Body of pancreas (tissue), 4 donors: ENCODE measurements around the gene GJD2.

ENCODE experiments used
- POLR2A ChIP-seq, 3 donors: fragments of 450-650 bp; IDR thresholded peaks; one replicate each; pipeline ENCODE4 v1.6.1; 2016; ENCODE audit warnings: antibody characterized with exemption in 3 of 3, mild to moderate bottlenecking in 2 of 3
- TF ChIP-seq, protein P1 (sequence below), 7 experiments: fragments of 450-650 bp in 4 of 7; fragments of 200-600 bp in 3 of 7; sonication (generic) in 3 of 7; IDR thresholded peaks; one replicate each; pipeline ENCODE4 v1.5.1; 2016 to 2019; ENCODE audit warnings: antibody characterized with exemption in 7 of 7

DNA sequence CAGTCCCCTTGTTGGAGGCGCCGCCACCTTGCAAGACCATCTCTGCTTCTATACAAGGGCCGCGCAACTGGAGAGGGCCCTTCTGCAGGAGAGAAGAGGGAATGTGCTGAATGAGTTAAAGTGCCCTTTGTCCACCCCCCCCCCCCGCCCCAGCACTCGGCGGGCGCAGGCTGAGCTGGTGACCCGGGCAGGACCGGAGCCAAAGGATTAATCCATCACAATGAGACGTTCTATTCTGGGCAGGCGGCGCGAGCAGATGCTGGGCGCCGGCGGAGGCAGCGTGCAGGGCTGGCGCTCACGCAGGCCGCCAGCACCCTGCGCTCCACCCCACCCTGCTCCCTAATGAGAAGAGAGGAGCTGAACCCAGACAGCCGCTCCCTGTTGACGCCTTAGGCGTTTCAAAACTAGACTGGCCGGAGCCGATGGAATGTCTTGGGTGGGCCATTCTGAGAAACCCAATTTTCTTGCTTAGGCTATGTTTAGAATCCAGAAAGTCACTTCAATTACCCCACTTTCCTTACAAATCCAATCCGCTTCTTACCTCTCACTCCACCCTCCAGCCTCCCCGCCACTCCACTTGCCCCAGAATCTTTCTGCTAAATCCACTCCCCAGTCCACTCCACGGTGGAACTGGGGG, 32.9 kb downstream of the GJD2 start:
- TF ChIP-seq, protein P1, sequence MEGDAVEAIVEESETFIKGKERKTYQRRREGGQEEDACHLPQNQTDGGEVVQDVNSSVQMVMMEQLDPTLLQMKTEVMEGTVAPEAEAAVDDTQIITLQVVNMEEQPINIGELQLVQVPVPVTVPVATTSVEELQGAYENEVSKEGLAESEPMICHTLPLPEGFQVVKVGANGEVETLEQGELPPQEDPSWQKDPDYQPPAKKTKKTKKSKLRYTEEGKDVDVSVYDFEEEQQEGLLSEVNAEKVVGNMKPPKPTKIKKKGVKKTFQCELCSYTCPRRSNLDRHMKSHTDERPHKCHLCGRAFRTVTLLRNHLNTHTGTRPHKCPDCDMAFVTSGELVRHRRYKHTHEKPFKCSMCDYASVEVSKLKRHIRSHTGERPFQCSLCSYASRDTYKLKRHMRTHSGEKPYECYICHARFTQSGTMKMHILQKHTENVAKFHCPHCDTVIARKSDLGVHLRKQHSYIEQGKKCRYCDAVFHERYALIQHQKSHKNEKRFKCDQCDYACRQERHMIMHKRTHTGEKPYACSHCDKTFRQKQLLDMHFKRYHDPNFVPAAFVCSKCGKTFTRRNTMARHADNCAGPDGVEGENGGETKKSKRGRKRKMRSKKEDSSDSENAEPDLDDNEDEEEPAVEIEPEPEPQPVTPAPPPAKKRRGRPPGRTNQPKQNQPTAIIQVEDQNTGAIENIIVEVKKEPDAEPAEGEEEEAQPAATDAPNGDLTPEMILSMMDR (IDR thresholded peaks at IDR 0.05): no peak
- no peak for TF ChIP-seq POLR2A (IDR thresholded peaks at IDR 0.05)
